Adipocyte (in vitro differentiated cells): ENCODE data around the gene TESK1.

Experiments used
- DNase-seq: peaks from one replicate; pipeline ENCODE4 v3.0.0-alpha.2; 2015; ENCODE audit warnings: low read depth
- H3K27me3 ChIP-seq: replicated peaks from 2 replicates; pipeline ENCODE4 v1.7.0; 2013; ENCODE audit warnings: mild to moderate bottlenecking, low read length, moderate library complexity; ENCODE audit not compliant: control insufficient read depth, insufficient read depth
- H3K36me3 ChIP-seq: 2 replicates; pipeline ENCODE4 v1.7.0; 2013; ENCODE audit warnings: low read length, mild to moderate bottlenecking, moderate library complexity; ENCODE audit not compliant: control insufficient read depth, insufficient read depth, severe bottlenecking
- H3K4me1 ChIP-seq: 2 replicates; pipeline ENCODE4 v1.7.0; 2013; ENCODE audit warnings: mild to moderate bottlenecking, low read length, moderate library complexity; ENCODE audit not compliant: control insufficient read depth, insufficient read depth
- H3K4me3 ChIP-seq: 2 replicates; pipeline ENCODE4 v1.7.0; 2013; ENCODE audit warnings: mild to moderate bottlenecking, low read length, moderate library complexity
- H3K9ac ChIP-seq: 2 replicates; pipeline ENCODE4 v1.7.0; 2013; ENCODE audit warnings: mild to moderate bottlenecking, low read length, moderate library complexity
- H3K9me3 ChIP-seq: 2 replicates; pipeline ENCODE4 v1.7.0; 2013; ENCODE audit warnings: mild to moderate bottlenecking, low read length, moderate library complexity; ENCODE audit not compliant: control insufficient read depth

TESK1 gene

DNA sequence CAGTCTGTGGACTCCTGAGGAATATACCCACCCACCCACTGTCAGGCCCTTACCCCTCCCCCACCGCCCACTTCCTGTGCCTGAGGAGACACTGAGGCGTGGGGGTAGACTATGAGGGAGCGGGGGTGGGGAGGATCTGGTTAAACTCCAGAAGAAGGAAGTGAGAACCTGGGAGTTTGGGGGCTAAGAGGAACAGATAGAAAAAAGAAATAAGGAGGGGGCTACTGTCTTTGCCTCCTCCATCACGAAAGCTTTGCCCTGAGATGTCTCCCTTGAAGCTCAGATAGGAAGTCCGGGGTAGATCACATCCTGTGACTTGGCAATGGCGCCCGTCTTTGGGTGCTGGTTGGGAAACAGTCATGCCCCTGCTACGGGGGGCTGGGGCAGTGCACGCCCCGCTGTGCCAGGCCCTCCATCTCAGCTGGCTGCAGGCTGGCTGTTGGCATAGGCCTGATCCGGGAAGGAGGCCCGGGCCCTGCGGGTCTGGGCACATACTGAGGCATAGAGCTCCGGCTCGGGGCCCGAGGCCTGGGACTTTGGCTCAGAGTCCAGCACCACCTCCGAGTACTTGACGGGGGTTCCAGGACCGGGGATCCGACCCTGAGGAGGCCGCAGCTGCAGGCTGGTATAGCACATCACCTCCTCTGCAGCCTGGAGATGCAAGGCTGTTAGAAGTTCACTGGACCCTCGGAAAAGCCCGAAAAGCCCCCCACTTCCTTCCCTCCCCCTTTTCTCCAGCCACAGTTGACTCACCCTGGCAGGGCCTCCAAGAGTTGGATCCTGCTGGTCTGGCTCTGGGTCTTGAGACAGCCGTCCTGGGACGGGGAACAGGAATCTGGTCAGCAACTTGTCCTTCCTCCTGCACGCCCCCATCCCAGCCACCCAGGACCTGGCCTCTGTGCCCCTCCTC is 44.6 kb downstream of the TESK1 start:
- Histone ChIP-seq H3K9ac (peak overlapping the region; percentile 82), H3K36me3 (no peaks in the 10 kb centered on the region), H3K4me3 (peak overlapping the region; percentile 67), H3K4me1 (peaks cover 76% of the 10 kb centered on the region), H3K27me3 (no peaks in the 10 kb centered on the region), H3K9me3 (no peaks in the 10 kb centered on the region)
- DNase-seq = no peak

DNA sequence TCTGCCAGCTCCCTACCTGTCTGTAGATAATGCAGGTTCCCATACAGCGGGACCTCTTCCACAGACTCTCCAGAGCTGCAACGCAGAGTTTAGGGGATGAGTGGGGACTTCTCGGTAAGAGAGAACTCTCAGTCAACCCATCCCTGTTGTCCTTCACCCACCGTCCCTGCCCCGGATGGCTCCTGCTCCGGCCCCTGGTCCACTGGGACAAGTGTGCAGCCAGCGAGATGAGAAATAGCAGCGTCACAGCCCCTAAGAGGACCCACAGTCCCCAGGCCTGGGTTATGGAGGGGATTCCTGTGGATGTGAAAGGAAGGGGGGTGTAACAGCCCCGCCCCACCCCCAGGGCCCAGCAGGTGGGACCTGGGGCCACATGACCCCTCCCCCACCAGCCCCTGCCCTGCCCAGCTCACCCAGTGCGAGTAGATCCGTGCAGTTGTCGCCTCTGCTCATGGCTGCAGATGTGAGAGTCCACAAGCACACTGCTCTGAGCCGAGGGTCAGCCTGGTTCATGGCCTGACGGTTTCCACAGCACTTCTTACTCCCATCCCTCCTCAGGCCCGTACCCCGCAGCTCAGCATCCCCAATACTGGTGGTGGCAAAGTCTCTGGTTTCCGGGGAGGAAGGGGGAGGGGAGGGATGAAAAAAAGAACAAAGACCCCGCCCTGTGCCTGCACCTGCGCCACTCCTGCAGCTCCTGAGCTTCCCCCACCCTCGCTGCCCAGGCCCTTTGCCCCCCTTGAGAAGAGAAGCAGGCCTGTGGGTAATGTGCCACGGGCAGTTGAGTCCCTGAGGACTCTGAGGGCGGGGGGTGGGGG is 45.5 kb downstream of the TESK1 start, which contains the start of gene SIT1:
TSS of gene SIT1 (minus strand) at position 591 of the 818 bp plus-strand sequence. CDS start at position 513, 78 bp downstream.
- Histone ChIP-seq H3K9me3 (no peaks in the 10 kb centered on the region), H3K9ac (peak within 1 kb of the TSS; percentile 82), H3K4me3 (peak within 1 kb of the TSS; percentile 67), H3K4me1 (peaks cover 68% of the 10 kb centered on the region), H3K27me3 (no peaks in the 10 kb centered on the region), H3K36me3 (no peaks in the 10 kb centered on the region)
- DNase-seq = no peak

DNA sequence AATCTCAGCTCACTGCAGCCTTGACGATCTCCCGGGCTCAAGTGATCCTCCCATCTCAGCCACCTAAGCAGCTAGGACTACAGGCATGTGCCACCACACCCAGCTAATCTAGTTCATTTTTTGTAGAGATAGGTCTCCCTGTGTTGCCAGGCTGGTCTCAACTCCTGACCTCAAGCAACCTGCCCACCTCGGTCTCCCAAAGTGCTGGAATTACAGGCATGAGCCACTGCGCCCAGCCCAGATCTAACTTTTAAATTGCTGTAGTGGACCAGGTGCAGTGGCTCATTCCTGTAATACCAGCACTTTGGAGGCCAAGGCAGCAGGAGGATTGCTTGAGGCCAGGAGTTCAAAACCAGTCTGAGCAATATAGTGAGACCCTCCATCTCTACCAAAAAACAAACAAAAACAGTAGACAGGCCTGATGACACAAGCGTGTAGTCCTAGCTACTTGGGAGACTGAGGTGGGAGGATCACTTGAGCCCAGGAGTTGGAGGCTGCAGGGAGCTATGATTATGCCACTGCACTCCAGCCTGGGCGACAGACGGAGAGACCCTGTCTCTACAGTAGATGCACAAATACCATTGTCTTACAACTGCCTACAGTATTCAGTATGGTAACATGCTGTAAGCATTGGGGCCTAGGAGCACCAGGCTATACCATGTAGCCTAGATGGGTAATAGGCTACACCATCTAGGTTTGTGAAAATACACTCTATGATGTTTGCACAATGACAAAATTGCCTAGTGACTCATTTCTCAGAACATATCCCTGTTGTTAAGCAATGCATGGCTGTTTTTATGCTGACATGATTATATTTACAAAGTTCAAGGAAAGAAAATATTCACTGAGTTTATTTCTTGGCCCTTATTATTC is 47.1 kb downstream of the TESK1 start:
- peak; percentile 85 for DNase-seq
- H3K27me3 ChIP-seq = no peaks in the 10 kb centered on the region

DNA sequence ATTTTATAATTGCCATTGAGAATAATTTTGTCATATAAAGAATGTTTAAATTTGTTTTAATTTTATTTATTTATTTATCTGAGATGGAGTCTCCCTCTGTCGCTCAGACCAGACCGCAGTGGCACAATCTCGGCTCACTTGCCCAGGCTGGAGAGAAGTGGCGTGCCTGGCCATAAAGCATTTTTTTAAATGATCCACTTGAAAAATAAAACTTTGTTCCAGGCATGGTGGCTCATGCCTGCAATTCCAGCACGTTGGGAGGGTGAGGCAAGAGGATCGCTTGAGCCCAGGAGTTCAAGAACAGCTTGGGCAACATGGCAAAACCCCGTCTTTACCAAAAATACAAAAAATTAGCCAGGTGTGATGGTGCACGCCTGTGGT is 47.8 kb downstream of the TESK1 start:
- Histone ChIP-seq H3K36me3 (no peaks in the 10 kb centered on the region), H3K4me1 (peaks cover 58% of the 10 kb centered on the region), H3K9ac (peak overlapping the region; percentile 73), H3K27me3 (no peaks in the 10 kb centered on the region), H3K4me3 (no peak overlapping the region), H3K9me3 (no peaks in the 10 kb centered on the region)
- DNase-seq = peak; percentile 16

More for the DNA sequence above, 47.1 kb downstream of the TESK1 start:
- Histone ChIP-seq H3K36me3 (no peaks in the 10 kb centered on the region), H3K4me1 (peaks cover 61% of the 10 kb centered on the region), H3K9ac (peak overlapping the region; percentile 82), H3K9me3 (no peaks in the 10 kb centered on the region), H3K4me3 (no peak overlapping the region)

DNA sequence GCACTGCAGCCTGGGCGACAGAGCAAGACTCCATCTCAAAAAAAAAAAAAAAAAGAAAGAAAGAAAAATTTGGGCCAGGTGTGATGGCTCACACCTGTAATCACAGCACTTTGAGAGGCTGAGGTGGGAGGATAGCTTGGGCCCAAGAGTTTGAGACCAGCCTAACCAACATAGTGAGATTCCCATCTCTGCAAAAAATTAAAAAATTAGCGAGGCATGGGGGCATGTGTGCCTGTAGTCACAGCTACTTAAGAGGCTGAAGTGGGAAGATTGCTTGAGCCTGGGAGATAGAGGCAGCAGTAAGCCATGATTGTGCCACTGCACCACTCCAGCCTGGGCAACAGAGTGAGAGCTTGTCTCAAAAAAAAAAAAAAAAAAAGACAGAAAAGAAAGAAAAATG is 48.5 kb downstream of the TESK1 start:
- no peaks in the 10 kb centered on the region for H3K27me3 ChIP-seq
- H3K9me3 ChIP-seq = no peaks in the 10 kb centered on the region
- no peak overlapping the region for H3K4me3 ChIP-seq
- no peak for DNase-seq
- H3K9ac ChIP-seq = peak overlapping the region; percentile 5
- H3K4me1 ChIP-seq = peaks cover 50% of the 10 kb centered on the region
- H3K36me3 ChIP-seq = no peaks in the 10 kb centered on the region

DNA sequence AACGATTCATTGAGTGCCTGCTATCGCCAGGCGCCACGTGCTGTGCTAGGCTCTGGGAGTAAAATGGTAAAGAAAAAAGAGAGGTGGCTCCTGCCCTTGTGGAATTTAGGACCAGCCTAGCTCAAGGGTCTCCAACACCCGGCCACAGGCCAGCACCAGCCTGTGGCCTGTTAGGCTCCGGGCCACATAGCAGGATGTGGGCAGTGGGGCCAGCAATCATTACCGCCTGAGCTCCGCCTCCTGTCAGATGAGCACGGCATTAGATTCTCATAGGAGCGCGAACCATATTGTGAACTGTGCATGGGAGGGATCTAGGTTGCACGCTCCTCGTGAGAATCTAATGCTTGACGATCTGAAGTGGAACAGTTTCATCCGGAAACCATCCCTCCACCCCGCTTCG is 51.3 kb downstream of the TESK1 start:
- H3K9me3 ChIP-seq = no peaks in the 10 kb centered on the region
- H3K9ac ChIP-seq = no peak overlapping the region
- no peak for DNase-seq
- H3K4me3 ChIP-seq = no peak overlapping the region
- peaks cover 14% of the 10 kb centered on the region for H3K36me3 ChIP-seq
- H3K27me3 ChIP-seq = no peaks in the 10 kb centered on the region
- peaks cover 43% of the 10 kb centered on the region for H3K4me1 ChIP-seq

DNA sequence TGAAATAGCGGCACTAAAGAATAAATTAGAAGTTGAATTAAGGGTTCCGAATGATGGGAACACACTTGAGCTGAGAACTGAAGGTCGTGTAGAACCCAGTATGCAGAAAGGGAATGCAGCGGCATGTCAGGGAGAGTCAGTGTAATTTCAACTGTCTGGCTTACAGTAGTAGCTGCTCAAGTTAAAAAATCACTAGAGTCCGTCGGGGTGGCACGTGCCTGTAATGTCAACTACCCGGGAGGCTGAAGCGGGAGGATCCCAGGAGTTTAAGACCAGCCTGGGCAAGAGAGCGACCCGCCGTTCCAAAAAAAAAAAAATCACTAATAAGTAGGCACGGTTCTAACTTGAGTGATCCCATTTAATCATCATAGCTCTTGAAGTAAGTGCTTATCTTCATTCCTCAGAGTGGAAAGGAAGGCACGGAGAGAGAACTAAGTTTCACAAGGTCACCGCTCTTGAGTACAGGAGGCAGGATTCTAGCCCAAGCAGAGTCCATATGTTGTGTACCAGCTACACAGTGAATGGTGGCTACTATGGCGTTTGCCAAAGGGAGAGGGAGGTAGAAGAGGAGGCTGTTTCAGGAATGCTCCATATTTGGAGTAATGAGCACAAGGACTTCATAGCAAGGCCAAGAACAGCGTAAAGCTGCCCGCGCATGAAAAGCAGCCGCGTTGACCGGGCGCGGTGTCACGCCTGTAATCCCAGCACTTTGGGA is 51.9 kb downstream of the TESK1 start:
- Histone ChIP-seq H3K36me3 (peaks cover 20% of the 10 kb centered on the region), H3K4me1 (peaks cover 43% of the 10 kb centered on the region), H3K4me3 (peak overlapping the region; percentile 64), H3K27me3 (no peaks in the 10 kb centered on the region), H3K9ac (peak overlapping the region; percentile 99), H3K9me3 (no peaks in the 10 kb centered on the region)
- DNase-seq = no peak

DNA sequence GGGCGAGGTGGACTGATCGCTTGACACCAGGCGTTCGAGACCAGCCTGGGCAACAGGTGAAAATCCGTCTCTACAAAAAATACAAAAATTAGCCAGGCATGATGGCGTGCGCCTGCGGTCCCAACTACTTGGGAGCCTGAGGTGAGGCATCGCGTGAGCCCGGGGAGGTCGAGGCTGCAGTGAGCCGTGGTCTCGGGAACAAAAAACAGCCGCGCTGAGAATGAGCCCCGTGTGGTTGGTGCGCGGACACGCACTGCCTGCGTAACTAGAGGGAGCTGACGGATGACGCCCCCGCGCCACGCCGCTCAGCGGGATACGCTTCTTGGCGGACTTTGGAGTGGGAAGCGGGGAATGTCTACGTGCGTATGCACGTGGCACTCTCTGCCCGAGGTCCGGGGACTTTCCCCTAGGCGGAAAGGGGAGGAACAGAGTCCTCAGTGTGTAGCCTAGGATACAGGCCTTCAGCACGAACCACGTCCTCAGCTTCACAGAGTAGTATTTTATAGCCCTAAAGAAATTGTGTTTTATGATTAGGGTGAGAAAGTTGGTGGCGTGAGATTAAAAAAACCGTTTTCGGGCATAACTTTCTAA is 52.6 kb downstream of the TESK1 start, which contains the start of gene RMRP:
TSS of gene RMRP (minus strand) at position 474 of the 591 bp plus-strand sequence.
- H3K9me3 ChIP-seq = no peaks in the 10 kb centered on the region
- H3K4me3 ChIP-seq = peak within 1 kb of the TSS; percentile 91
- peak within 1 kb of the TSS; percentile 99 for H3K9ac ChIP-seq

DNA sequence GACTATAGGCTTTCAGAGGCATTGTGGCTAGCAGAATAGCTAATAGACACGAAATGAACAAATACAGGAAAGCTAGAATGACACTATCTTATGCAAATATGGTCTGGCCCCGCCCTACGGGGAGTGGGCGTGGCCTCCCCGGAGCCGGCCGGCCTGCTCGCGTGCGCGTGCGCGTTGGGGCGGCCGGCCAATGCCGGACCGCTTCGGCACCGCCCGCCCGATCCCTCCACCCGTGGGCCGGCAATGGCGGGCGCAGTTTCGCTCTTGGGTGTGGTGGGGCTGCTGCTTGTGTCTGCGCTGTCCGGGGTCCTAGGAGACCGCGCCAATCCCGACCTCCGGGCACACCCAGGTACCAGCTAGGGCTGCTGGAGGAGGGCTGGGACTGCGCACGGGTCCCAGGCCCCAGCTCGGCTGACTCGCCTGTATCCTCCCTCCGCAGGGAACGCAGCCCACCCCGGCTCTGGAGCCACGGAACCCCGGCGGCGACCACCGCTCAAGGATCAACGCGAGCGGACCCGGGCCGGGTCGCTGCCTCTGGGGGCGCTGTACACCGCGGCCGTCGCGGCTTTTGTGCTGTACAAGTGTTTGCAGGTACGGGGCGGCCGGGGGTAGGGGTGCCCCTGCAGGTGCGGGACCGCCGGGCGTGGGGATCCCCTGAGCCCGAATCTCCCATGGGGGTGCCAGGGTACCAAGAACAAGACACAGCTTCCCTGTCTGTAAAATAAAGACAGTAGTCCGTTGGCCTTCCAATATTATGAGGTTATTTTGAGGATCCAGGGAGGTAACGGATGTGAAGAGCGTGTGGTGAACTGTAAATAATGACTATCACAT is 53.3 kb downstream of the TESK1 start, which contains the start of gene CCDC107:
TSS of gene CCDC107 (plus strand) at position 156 of the 831 bp plus-strand sequence. CDS start at position 244, 88 bp downstream.
- H3K4me1 ChIP-seq = peaks cover 33% of the 10 kb centered on the region
- H3K4me3 ChIP-seq = peak within 1 kb of the TSS; percentile 91
- H3K27me3 ChIP-seq = no peaks in the 10 kb centered on the region
- peak; percentile 95 for DNase-seq
- H3K9ac ChIP-seq = peak within 1 kb of the TSS; percentile 99
- peaks cover 20% of the 10 kb centered on the region for H3K36me3 ChIP-seq
- no peaks in the 10 kb centered on the region for H3K9me3 ChIP-seq

More for the DNA sequence above, 52.6 kb downstream of the TESK1 start, which contains the start of gene RMRP:
- H3K4me1 ChIP-seq = peaks cover 38% of the 10 kb centered on the region
- no peaks in the 10 kb centered on the region for H3K27me3 ChIP-seq
- peak; percentile 99 for DNase-seq
- H3K36me3 ChIP-seq = peaks cover 20% of the 10 kb centered on the region
